Panc1 (cell line): ENCODE measurements around the gene MYG1. TPM values are rescaled to one million over a fixed set of nuclear protein-coding genes. Genes with fewer than 3 reads are reported as not detected.

Experiments used
- ATAC-seq: fragments of 200-7000 bp; cut with Tn5 transposase; 2 replicates; pipeline ENCODE4 v1.9.1; 2020; ENCODE audit warnings: mild to moderate bottlenecking, moderate library complexity
- BruUV-seq: library from RNA; stranded (reverse); fragments of 400-500 nt; replicated peaks from 2 replicates; lab custom pipeline; 2021; lab: Mats Ljungman, UMichigan
- CTCF ChIA-PET: fragments of 300-600 bp; sonication (Branson Sonifier 250); formaldehyde crosslinking; loops from one replicate; lab custom pipeline; 2022; ENCODE audit warnings: antibody characterized with exemption; lab: Charles Lee
- POLR2A ChIA-PET: fragments of 300-600 bp; sonication (Branson Sonifier 250); formaldehyde crosslinking; loops from one replicate; lab custom pipeline; 2022; ENCODE audit warnings: antibody characterized with exemption; lab: Charles Lee
- DNase-seq: peaks from one replicate; pipeline ENCODE4 v3.0.0-alpha.2; 2010; ENCODE audit warnings: low read depth, low spot score
- H3K27ac ChIP-seq: 2 replicates; pipeline ENCODE4 v1.5.1; 2011; ENCODE audit warnings: mild to moderate bottlenecking, low read length, inconsistent platforms
- H3K27me3 ChIP-seq: fragments of 200-500 bp; sonication (Bioruptor generic); 2 replicates; pipeline ENCODE4 v1.6.0; 2014; ENCODE audit warnings: low read length, inconsistent platforms; ENCODE audit not compliant: control insufficient read depth, insufficient read depth
- H3K36me3 ChIP-seq: fragments of 200-500 bp; sonication (Bioruptor generic); 2 replicates; pipeline ENCODE4 v1.5.1; 2014; ENCODE audit warnings: inconsistent platforms, mild to moderate bottlenecking, low read length, moderate library complexity; ENCODE audit not compliant: control insufficient read depth, insufficient read depth
- H3K4me1 ChIP-seq: 2 replicates; pipeline ENCODE4 v1.5.1; 2011; ENCODE audit warnings: inconsistent platforms, mild to moderate bottlenecking, low read length, moderate library complexity; ENCODE audit not compliant: control insufficient read depth, insufficient read depth
- H3K4me3 ChIP-seq, 2 experiments: 2 replicates each; pipeline ENCODE4 v1.5.1; 2011 to 2012; ENCODE audit warnings: low read depth in 2 of 2, low read length in 2 of 2, mild to moderate bottlenecking in 2 of 2, inconsistent platforms in 1 of 2, moderate library complexity in 1 of 2
- H3K9me3 ChIP-seq: fragments of 200-500 bp; sonication (Bioruptor generic); 2 replicates; pipeline ENCODE4 v1.5.1; 2014; ENCODE audit warnings: low read depth, mild to moderate bottlenecking, inconsistent platforms, low read length, moderate library complexity; ENCODE audit not compliant: control insufficient read depth, insufficient read depth
- POLR2AphosphoS5 ChIP-seq: IDR thresholded peaks from 2 replicates; pipeline ENCODE4 v1.6.1; 2012; ENCODE audit warnings: mild to moderate bottlenecking, low read depth, low read length, moderate library complexity
- SIN3A ChIP-seq: IDR thresholded peaks from 2 replicates; pipeline ENCODE4 v1.6.1; 2012; ENCODE audit warnings: low read depth, mild to moderate bottlenecking, low read length, moderate library complexity, borderline replicate concordance; ENCODE audit not compliant: insufficient read depth
- TCF7L2 ChIP-seq: IDR thresholded peaks from 2 replicates; pipeline ENCODE4 v1.6.1; 2011; ENCODE audit warnings: mild to moderate bottlenecking, low read depth, low read length, inconsistent platforms
- in situ Hi-C: cut with HindIII; loops from 2 replicates; pipeline ENCODE4 v1.10.0; 2016; ENCODE audit warnings: low sequenced_read_pairs, low pct_unique_long_range_greater_than_20kb
- intact Hi-C: fragments of 100-400 bp; cut with micrococcal nuclease; formaldehyde crosslinking; loops from one replicate; pipeline ENCODE4 v1.10.0; 2022; ENCODE audit not compliant: unreplicated experiment
- total RNA-seq: library from RNA; stranded (reverse); gene quantifications from one replicate; pipeline ENCODE4 v1.2.1, GENCODE V29; 2021; ENCODE audit not compliant: unreplicated experiment
- TF ChIP-seq, protein P1 (sequence below): fragments of 450-650 bp; IDR thresholded peaks from 2 replicates; pipeline ENCODE4 v1.5.1; 2017; ENCODE audit warnings: mild to moderate bottlenecking
- TF ChIP-seq, protein P2 (sequence below), 2 experiments: IDR thresholded peaks; 2 replicates each; pipeline ENCODE4 v1.6.1; 2011 to 2012; ENCODE audit warnings: low read depth in 2 of 2, control low read depth in 1 of 2, low read length in 1 of 2, mild to moderate bottlenecking in 1 of 2, moderate library complexity in 1 of 2; ENCODE audit not compliant: insufficient read depth in 1 of 2

MYG1 gene
- total RNA-seq, 1 experiment from 2014 or later: 77.4 TPM

GRCh38 chr12:53277981-53278380 is 21.5 kb upstream of the MYG1 start:
- Histone ChIP-seq H3K36me3 (peaks cover 13% of the 10 kb centered on the region), H3K27ac (no peak overlapping the region), H3K4me3 (no peak overlapping the region), H3K9me3 (no peaks in the 10 kb centered on the region), H3K27me3 (no peaks in the 10 kb centered on the region), H3K4me1 (no peaks in the 10 kb centered on the region)
- BruUV-seq: no TSS peak
- TF ChIP-seq, protein P1, sequence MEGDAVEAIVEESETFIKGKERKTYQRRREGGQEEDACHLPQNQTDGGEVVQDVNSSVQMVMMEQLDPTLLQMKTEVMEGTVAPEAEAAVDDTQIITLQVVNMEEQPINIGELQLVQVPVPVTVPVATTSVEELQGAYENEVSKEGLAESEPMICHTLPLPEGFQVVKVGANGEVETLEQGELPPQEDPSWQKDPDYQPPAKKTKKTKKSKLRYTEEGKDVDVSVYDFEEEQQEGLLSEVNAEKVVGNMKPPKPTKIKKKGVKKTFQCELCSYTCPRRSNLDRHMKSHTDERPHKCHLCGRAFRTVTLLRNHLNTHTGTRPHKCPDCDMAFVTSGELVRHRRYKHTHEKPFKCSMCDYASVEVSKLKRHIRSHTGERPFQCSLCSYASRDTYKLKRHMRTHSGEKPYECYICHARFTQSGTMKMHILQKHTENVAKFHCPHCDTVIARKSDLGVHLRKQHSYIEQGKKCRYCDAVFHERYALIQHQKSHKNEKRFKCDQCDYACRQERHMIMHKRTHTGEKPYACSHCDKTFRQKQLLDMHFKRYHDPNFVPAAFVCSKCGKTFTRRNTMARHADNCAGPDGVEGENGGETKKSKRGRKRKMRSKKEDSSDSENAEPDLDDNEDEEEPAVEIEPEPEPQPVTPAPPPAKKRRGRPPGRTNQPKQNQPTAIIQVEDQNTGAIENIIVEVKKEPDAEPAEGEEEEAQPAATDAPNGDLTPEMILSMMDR: no peak
- no peak for TF ChIP-seq SIN3A
- TF ChIP-seq, protein P2, sequence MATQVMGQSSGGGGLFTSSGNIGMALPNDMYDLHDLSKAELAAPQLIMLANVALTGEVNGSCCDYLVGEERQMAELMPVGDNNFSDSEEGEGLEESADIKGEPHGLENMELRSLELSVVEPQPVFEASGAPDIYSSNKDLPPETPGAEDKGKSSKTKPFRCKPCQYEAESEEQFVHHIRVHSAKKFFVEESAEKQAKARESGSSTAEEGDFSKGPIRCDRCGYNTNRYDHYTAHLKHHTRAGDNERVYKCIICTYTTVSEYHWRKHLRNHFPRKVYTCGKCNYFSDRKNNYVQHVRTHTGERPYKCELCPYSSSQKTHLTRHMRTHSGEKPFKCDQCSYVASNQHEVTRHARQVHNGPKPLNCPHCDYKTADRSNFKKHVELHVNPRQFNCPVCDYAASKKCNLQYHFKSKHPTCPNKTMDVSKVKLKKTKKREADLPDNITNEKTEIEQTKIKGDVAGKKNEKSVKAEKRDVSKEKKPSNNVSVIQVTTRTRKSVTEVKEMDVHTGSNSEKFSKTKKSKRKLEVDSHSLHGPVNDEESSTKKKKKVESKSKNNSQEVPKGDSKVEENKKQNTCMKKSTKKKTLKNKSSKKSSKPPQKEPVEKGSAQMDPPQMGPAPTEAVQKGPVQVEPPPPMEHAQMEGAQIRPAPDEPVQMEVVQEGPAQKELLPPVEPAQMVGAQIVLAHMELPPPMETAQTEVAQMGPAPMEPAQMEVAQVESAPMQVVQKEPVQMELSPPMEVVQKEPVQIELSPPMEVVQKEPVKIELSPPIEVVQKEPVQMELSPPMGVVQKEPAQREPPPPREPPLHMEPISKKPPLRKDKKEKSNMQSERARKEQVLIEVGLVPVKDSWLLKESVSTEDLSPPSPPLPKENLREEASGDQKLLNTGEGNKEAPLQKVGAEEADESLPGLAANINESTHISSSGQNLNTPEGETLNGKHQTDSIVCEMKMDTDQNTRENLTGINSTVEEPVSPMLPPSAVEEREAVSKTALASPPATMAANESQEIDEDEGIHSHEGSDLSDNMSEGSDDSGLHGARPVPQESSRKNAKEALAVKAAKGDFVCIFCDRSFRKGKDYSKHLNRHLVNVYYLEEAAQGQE (IDR thresholded peaks at IDR 0.05; ENCODE audit: insufficient read depth in 1 of 2, low read depth in 2 of 2, low read length in 1 of 2): no peak
- TF ChIP-seq POLR2AphosphoS5: no peak
- in situ Hi-C loops: no loop called here
- intact Hi-C loops: no loop called here
- ChIA-PET POLR2A (interaction anchor here (0.6 kb wide), 1 partner anchor 11 kb away, joined by 4 read pairs; no protein-coding TSS in a partner anchor), CTCF (interaction anchor here (0.7 to 1.2 kb wide), 3 partner anchors 15 to 64 kb away, joined by 3 to 4 read pairs (median 3); no protein-coding TSS in a partner anchor)
- no peak for ATAC-seq
- no peak for DNase-seq

DNA sequence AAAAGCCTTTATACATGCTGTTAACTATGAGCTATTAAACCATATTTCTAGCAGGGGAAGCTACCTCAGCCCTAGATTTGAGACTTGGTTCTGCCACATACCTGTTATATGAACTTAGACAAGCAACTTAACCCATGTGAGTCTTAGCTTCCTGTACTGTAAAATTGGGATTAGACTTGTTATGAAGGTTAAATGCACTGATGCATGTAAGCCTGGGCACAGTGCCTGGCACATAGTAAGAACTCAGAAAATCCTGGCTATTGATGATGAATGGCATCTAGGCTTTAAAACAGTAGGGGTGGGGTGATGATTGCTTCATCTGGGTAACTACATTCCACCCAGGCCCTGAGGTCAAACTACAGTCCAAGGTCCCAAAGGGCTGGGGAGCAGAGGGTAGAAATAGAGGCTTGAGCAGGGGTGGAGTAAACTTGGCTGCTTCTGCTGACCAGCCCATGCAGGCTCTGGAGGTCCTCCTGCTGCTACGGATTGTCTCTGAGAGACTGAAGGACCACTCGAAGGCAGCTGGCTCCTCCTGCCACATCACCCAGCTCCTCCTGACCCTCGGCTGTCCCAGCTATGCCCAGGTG is 20.1 kb upstream of the MYG1 start:
- Histone ChIP-seq H3K9me3 (no peaks in the 10 kb centered on the region), H3K4me1 (no peaks in the 10 kb centered on the region), H3K27me3 (no peaks in the 10 kb centered on the region), H3K4me3 (no peak overlapping the region), H3K27ac (no peak overlapping the region), H3K36me3 (peaks cover 23% of the 10 kb centered on the region)
- no peak for DNase-seq
- CTCF ChIA-PET: no interaction called here
- in situ Hi-C loops (no loop called here), intact Hi-C loops (no loop called here)
- POLR2A ChIA-PET: interaction anchor here (0.7 kb wide), 1 partner anchor 16 kb away, joined by 17 read pairs; the partner anchor contains the start of gene PFDN5
- no peak for ATAC-seq
- BruUV-seq: no TSS peak
- TF ChIP-seq, protein P2 (IDR thresholded peaks at IDR 0.05; ENCODE audit: insufficient read depth in 1 of 2, low read depth in 2 of 2, low read length in 1 of 2): no peak
- TF ChIP-seq, protein P1: no peak
- TF ChIP-seq SIN3A (no peak), POLR2AphosphoS5 (no peak), TCF7L2 (no peak)
